Peyer's patch (tissue), 4 donors: Measurements from ENCODE around the gene SUMF2.

Experiments used
- CTCF ChIP-seq, 6 experiments: fragments of 450-650 bp in 4 of 6; fragments of 200-600 bp in 2 of 6; sonication (generic) in 1 of 6; IDR thresholded peaks; one replicate each; pipeline ENCODE4 v1.5.1; 2017 to 2019; ENCODE audit warnings: antibody characterized with exemption in 6 of 6, mild to moderate bottlenecking in 3 of 6, moderate library complexity in 1 of 6
- POLR2A ChIP-seq, 2 donors: fragments of 450-650 bp; IDR thresholded peaks; one replicate each; pipeline ENCODE4 v1.5.1; 2017; ENCODE audit warnings: antibody characterized with exemption in 2 of 2, mild to moderate bottlenecking in 2 of 2, moderate library complexity in 2 of 2

DNA sequence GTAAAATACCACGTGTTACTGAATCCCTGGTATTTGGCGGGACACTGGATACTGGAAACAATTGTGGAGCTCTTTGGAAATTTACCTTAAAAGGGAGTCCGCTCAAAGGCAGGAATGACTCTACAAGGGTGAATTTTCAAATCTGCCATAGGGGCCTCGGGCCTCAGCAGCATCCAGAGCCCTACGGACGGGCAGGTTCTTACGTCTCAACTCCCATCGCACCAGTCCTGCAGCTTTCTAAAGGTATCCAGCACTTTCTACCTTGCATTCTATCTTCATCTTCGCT is 13.1 kb upstream of the SUMF2 start:
- TF ChIP-seq POLR2A (IDR thresholded peaks at IDR 0.05) (no peak), CTCF (IDR thresholded peaks at IDR 0.05) (no peak)
